K562 (cell line): ENCODE results near the gene RPS28. TPM values are rescaled to one million over a fixed set of nuclear protein-coding genes. Genes with fewer than 3 reads are reported as not detected.

Source experiments
- ATAC-seq: fragments of 200-7000 bp; cut with Tn5 transposase; 3 replicates; pipeline ENCODE4 v1.9.1; 2020; ENCODE audit warnings: moderate library complexity
- BruUV-seq: library from RNA; stranded (reverse); fragments of 400-500 nt; replicated peaks from 2 replicates; lab custom pipeline; 2021; lab: Mats Ljungman, UMichigan
- CTCF ChIA-PET: fragments of 300-600 bp; formaldehyde crosslinking; extraction: SDS; loops from one replicate; lab custom pipeline; 2021; ENCODE audit warnings: low intra/inter-chr PET ratio; lab: Yijun Ruan, JAX
- POLR2A ChIA-PET: fragments of 300-600, 350-650 bp; sonication (Branson Sonifier 250); formaldehyde crosslinking; extraction: SDS; loops from one replicate; lab custom pipeline; 2021; ENCODE audit warnings: antibody characterized with exemption, inconsistent platforms; lab: Yijun Ruan, JAX
- DNase-seq, 4 experiments: peaks; one replicate each; pipeline versions ENCODE4 v3.0.0 to v3.0.0-alpha.2; 2011 to 2018; ENCODE audit warnings: low spot score in 3 of 4, mixed read lengths in 3 of 4; ENCODE audit errors: extremely low read depth in 1 of 4
- FAIRE-seq: peaks from 2 replicates; lab custom pipeline; 2011; peaks lifted over from hg19 to GRCh38; lab: Jason Lieb, UNC
- H2AFZ ChIP-seq: 2 replicates; pipeline ENCODE4 v1.6.0; 2011; ENCODE audit warnings: low read depth, low read length, control low read depth, inconsistent platforms
- H3K27ac ChIP-seq: fragments of 200-600 bp; 3 replicates; pipeline ENCODE4 v1.8.0; 2011; ENCODE audit warnings: low read depth, mild to moderate bottlenecking, control low read depth, inconsistent platforms, low read length, moderate library complexity, mixed read lengths; ENCODE audit errors: extremely low read depth
- H3K27me3 ChIP-seq, 2 experiments: fragments of 300-600 bp in 1 of 2; 2 replicates in 1 of 2; 3 replicates in 1 of 2; pipeline versions ENCODE4 v1.6.0 to v1.8.0; 2011; ENCODE audit warnings: inconsistent platforms in 2 of 2, low read length in 2 of 2, mild to moderate bottlenecking in 1 of 2, mixed read lengths in 1 of 2, moderate library complexity in 1 of 2; ENCODE audit not compliant: control insufficient read depth in 2 of 2, insufficient read depth in 2 of 2
- H3K36me3 ChIP-seq: fragments of 300-600 bp; 3 replicates; pipeline ENCODE4 v1.8.0; 2011; ENCODE audit warnings: mild to moderate bottlenecking, low read length, inconsistent platforms; ENCODE audit not compliant: control insufficient read depth, insufficient read depth
- H3K4me1 ChIP-seq, 2 experiments: fragments of 200-600 bp in 1 of 2; replicated peaks in 1 of 2; 2 replicates in 1 of 2; 3 replicates in 1 of 2; pipeline versions ENCODE4 v1.5.1 to v1.8.0; 2011; ENCODE audit warnings: inconsistent platforms in 2 of 2, low read length in 2 of 2, mild to moderate bottlenecking in 1 of 2, mixed read lengths in 1 of 2, moderate library complexity in 1 of 2; ENCODE audit not compliant: control insufficient read depth in 2 of 2, insufficient read depth in 2 of 2
- H3K4me2 ChIP-seq: 2 replicates; pipeline ENCODE4 v1.6.1; 2011; ENCODE audit warnings: low read length, control low read depth, inconsistent platforms, mixed read lengths; ENCODE audit not compliant: insufficient read depth
- H3K4me3 ChIP-seq: fragments of 200-600 bp; sonication (generic), shearing (Covaris generic); 2 replicates; pipeline ENCODE4 v1.5.1; 2016; ENCODE audit warnings: control low read depth, inconsistent platforms
- H3K79me2 ChIP-seq: fragments of 200-600 bp; 3 replicates; pipeline ENCODE4 v1.8.0; 2011; ENCODE audit warnings: low read length, inconsistent platforms; ENCODE audit not compliant: control insufficient read depth, insufficient read depth
- H3K9ac ChIP-seq, 2 experiments: 2 replicates each; pipeline versions ENCODE4 v1.6.0 to v1.6.1; 2011; ENCODE audit warnings: low read depth in 2 of 2, low read length in 2 of 2, control low read depth in 1 of 2, inconsistent platforms in 1 of 2, mild to moderate bottlenecking in 1 of 2, mixed read lengths in 1 of 2; ENCODE audit not compliant: insufficient read depth in 1 of 2
- H3K9me1 ChIP-seq: one replicate; pipeline ENCODE4 v1.6.0; 2011; ENCODE audit warnings: inconsistent platforms, mild to moderate bottlenecking, low read length, moderate library complexity; ENCODE audit not compliant: control insufficient read depth, insufficient read depth
- H3K9me3 ChIP-seq: replicated peaks from 2 replicates; pipeline ENCODE4 v1.5.1; 2011; ENCODE audit warnings: low read depth, low read length, inconsistent platforms; ENCODE audit not compliant: control insufficient read depth, insufficient read depth
- H4K20me1 ChIP-seq: replicated peaks from 2 replicates; pipeline ENCODE4 v1.6.1; 2011; ENCODE audit warnings: low read length, inconsistent platforms, mixed read lengths; ENCODE audit not compliant: control insufficient read depth, insufficient read depth
- FUS ChIP-seq: fragments of 200-400 bp; formaldehyde crosslinking; optimal IDR thresholded peaks from 2 replicates; pipeline ENCODE3; 2017; ENCODE audit warnings: low read depth, low read length
- whole genome bisulfite sequencing: fragments of 100-300 bp; shearing (Covaris generic); methylation state at CpG from one replicate; pipeline ENCODE4 v1.1.6; 2016; ENCODE audit warnings: low coverage, mixed read lengths; ENCODE audit not compliant: insufficient coverage; ENCODE audit errors: missing lambda C conversion rate; 5-methylcytosine and 5-hydroxymethylcytosine counted together
- in situ Hi-C: fragments of 300-500 bp; cut with MboI; formaldehyde crosslinking; loops from 4 replicates; pipeline ENCODE4 v1.15.0; 2018; ENCODE audit warnings: inconsistent platforms, mixed read lengths
- intact Hi-C: fragments of 100-400 bp; cut with micrococcal nuclease; formaldehyde crosslinking; loops from 2 replicates; pipeline ENCODE4 v1.14.2; 2022
- polyA plus RNA-seq, 8 experiments: library from polyadenylated mRNA; depleted of rRNA in 4 of 8; stranded (reverse) in 5 of 8; unstranded in 3 of 8; fragments of >200 nt; fragmentation: Nextera tagmentation in 2 of 8; fragmentation: Illumina TruSeq in 1 of 8; extraction: Ambion mirVana in 2 of 8; extraction: Trizol in 1 of 8; gene quantifications; 2 replicates each; pipeline versions ENCODE4 v1.2.1 to v1.2.3, GENCODE V29; 2011 to 2014; ENCODE audit warnings: inconsistent platforms in 1 of 8, missing spikeins in 1 of 8
- total RNA-seq, 7 experiments: library from RNA; depleted of rRNA in 6 of 7; stranded (reverse); fragments of >200 nt in 6 of 7; fragmentation: Illumina TruSeq in 2 of 7; extraction: Trizol in 2 of 7; gene quantifications; 2 replicates each; pipeline versions ENCODE4 v1.2.1 to v1.2.3, GENCODE V29; 2011 to 2021; ENCODE audit warnings: low replicate concordance in 1 of 7
- TF ChIP-seq, protein P1 (sequence below): sonication (generic); formaldehyde crosslinking; IDR thresholded peaks from 2 replicates; pipeline ENCODE4 v1.8.1; 2023; ENCODE audit warnings: mild to moderate bottlenecking, missing genetic modification reagents

The RPS28 gene
- total and polyA plus RNA-seq, 9 of the 15 experiments (the other 6 are each of a cell fraction or from before 2014, with no cell fraction given), result 165 to 2,827 (median 1,303) TPM

GRCh38 chr19:8333767-8334457 is 12.6 kb downstream of the RPS28 start:
- H3K27me3 ChIP-seq, result peaks cover 13 to 33% of the 10 kb centered on the region in 2 experiments; a peak in 4 of 5 replicates
- FAIRE-seq, result no peak
- ChIA-PET POLR2A (interaction anchor here (0.6 to 3.8 kb wide), 7 partner anchors 10 to 212 kb away, joined by 3 to 34 read pairs (median 4); partner anchors contain the start of genes NDUFA7 and RPS28), CTCF (no interaction called here)
- H3K27ac ChIP-seq, result no peak overlapping the region
- H3K36me3 ChIP-seq, result no peaks in the 10 kb centered on the region
- TF ChIP-seq, protein P1, sequence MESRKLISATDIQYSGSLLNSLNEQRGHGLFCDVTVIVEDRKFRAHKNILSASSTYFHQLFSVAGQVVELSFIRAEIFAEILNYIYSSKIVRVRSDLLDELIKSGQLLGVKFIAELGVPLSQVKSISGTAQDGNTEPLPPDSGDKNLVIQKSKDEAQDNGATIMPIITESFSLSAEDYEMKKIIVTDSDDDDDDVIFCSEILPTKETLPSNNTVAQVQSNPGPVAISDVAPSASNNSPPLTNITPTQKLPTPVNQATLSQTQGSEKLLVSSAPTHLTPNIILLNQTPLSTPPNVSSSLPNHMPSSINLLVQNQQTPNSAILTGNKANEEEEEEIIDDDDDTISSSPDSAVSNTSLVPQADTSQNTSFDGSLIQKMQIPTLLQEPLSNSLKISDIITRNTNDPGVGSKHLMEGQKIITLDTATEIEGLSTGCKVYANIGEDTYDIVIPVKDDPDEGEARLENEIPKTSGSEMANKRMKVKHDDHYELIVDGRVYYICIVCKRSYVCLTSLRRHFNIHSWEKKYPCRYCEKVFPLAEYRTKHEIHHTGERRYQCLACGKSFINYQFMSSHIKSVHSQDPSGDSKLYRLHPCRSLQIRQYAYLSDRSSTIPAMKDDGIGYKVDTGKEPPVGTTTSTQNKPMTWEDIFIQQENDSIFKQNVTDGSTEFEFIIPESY, result peak; percentile 42; the same call in 1 of the 2 replicates
- no peak for TF ChIP-seq FUS
- ATAC-seq, result no peak; the same call in 2 of the 3 replicates
- H3K79me2 ChIP-seq, result no peaks in the 10 kb centered on the region
- BruUV-seq, result no TSS peak
- intact Hi-C loops, result no loop called here
- no peak overlapping the region; a peak in 1 of 4 replicates for H3K9ac ChIP-seq
- H3K4me1 ChIP-seq, result peaks cover 0 to 34% of the 10 kb centered on the region in 2 experiments; a peak in 3 of 5 replicates
- DNase-seq, result peak in 1 of 4 experiments; percentile 4
- no peak overlapping the region for H3K4me3 ChIP-seq
- H3K4me2 ChIP-seq, result no peak overlapping the region
- H3K9me1 ChIP-seq, result no peaks in the 10 kb centered on the region
- H2AFZ ChIP-seq, result no peak overlapping the region
- in situ Hi-C loops, result no loop called here
- no peaks in the 10 kb centered on the region for H4K20me1 ChIP-seq
- H3K9me3 ChIP-seq, result no peaks in the 10 kb centered on the region
- WGBS, result 39% methylated on average over 30 of the region's 48 CpGs
